Activated CD8-positive, alpha-beta memory T cell treated with anti-CD3 and anti-CD28 coated beads, Interleukin-2, amount 50 U/mL, for 24 hours (primary cell): ENCODE data around the gene C1QTNF5.

Experiments used
- DNase-seq: peaks from one replicate; pipeline ENCODE4 v3.0.0-alpha.2; 2020; ENCODE audit errors: extremely low read depth

C1QTNF5 gene

DNA sequence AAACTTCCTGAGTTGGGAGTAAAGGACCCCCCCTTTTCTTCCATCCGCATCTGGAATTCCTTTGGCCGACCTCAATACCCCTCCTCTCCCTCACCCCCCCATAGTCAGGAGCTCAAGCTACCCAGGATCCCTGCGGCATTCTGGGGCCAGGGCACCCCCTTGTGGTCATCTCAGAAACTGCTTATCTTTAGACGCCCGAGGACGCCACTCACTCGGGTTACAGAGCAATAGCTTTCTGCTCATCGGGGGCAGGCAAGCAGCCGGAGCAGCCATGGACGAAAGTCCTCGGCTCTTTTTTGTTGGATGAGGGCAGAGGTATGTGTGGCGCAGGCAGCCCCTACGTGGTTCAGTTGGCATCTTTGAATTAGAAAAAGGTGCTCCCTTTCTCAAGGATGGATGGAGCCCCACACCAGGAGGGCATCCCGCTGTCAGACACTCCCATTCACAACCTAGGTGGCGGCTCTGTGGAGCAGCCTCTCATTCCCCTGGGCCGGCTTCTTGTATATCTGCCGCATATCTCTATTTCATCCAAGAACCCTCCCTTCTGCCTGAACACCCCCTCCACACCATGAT lies 2.3 kb downstream of the C1QTNF5 start:
- DNase-seq, result no peak

DNA sequence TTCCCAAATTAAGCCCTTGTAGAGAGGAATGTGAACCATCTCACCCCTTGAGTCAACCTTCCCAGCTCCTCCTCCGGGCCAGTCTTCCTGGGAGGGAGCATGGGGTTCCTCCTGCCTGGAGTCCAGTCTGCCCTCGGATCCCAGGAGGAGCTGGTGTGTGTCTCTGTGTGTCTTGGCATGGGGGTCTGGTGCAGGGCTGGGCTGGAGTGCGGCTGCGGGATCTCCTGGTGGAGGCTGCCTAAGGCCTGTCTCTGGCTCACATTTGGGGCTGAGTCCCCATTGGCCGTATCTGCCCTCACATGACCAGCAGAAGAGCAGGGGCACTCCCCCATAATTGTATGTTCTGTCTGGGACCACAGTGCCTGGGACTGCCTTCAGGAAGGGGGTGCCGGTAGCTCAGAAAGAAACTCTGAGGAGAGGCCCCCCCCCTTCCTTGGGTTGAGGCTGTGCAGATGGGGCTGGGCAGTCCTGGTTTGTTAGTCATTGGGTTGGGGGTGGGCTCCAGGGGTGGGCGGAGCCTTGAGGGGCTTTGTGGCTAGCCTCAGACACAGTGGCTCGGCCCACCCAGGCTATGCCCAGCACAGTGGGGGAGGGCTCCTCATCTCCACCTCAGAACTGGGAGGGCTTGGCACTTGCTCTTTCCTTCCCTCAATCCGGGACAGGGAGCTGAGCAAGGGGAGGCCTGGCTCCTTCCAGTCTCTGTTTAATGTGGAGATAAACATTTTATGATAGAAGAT lies 2.9 kb downstream of the C1QTNF5 start:
- DNase-seq, result no peak

GRCh38 chr11:119336744-119337469 lies 3.8 kb downstream of the C1QTNF5 start:
- no peak for DNase-seq

GRCh38 chr11:119335655-119336543 lies 4.8 kb downstream of the C1QTNF5 start:
- DNase-seq, result no peak

GRCh38 chr11:119335091-119335654 lies 5.5 kb downstream of the C1QTNF5 start:
- no peak for DNase-seq

GRCh38 chr11:119334174-119334930 lies 6.3 kb downstream of the C1QTNF5 start, which contains the start of gene RNF26:
TSS of gene RNF26 (plus strand) at chr11:119334527. CDS start at chr11:119335123, 596 bp downstream.
- DNase-seq, result peak; percentile 93

DNA sequence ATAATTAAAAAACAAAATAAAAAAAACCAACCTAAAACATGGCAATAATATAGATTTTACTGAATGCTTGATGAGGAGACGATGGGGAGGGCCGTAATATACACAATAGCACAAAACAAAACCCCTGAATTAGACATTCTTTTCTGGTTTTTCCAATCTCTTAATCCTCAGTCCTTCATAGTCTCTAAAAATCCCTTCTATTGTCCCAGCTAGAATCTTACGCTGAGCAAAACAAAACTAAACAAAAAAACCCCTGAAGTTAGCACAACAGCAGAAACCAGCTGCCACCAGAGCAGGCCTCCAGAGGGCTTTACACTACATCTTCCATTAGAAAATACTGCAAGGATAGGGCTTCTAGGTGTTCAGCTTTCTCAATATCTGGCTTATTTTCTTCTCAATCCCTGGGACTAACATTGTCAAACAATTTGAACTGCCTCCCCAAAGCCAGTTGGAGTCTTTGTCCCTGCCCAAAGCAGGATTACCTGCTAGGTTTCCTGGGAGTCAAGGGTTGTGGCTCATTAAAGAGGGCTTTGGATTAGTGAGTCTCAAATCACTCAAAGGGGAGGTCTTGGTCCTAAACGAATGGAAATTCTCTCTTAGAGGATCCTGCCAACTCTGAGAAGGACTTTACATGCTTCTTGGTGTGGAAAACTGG lies 8.4 kb downstream of the C1QTNF5 start:
- no peak for DNase-seq

GRCh38 chr11:119330237-119330636 lies 10.4 kb downstream of the C1QTNF5 start:
- no peak for DNase-seq

DNA sequence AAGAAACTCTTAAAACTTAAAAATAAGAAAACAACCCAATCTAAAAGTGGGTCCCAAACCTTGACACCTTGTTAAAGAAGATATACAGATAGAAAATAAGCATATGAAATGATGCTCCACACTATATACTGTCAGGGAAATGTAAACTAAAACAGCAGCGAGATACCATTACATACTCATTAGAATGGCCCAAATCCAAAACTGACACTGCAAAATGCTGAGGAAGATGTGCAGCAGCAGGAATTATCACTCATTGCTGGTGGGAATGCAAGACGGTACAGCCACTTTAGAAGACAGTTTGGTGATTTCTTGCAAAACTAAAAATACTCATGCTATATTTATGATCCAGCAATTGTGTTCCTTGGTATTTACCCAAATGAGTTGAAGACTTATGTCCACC lies 11.4 kb downstream of the C1QTNF5 start:
- no peak for DNase-seq

GRCh38 chr11:119324189-119324588 lies 16.5 kb downstream of the C1QTNF5 start:
- DNase-seq, result no peak

DNA sequence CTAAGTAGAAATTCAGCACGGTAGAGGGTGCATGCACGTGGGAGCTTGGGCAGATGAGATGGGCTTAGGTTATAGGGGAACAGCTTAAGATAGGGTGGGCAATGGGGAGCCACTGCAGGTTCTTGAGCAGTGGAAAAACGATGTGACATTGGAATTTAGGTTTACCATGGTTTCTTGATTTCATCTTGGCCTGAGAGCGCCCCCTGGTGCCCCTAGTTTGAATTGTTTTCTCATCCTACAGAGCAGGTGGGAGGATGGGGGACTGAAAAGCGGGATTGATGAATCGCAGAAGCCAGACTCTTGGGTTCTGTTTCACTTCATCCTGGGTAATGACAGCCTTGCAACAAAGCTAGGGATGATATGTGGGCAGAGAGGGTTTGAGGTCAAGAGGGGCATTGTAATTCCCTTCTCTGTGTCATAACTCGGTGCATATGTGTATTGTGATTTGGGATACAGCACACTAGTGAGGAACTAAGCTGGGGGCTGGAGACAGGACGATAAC lies 17.1 kb downstream of the C1QTNF5 start:
- DNase-seq, result peak; percentile 47

DNA sequence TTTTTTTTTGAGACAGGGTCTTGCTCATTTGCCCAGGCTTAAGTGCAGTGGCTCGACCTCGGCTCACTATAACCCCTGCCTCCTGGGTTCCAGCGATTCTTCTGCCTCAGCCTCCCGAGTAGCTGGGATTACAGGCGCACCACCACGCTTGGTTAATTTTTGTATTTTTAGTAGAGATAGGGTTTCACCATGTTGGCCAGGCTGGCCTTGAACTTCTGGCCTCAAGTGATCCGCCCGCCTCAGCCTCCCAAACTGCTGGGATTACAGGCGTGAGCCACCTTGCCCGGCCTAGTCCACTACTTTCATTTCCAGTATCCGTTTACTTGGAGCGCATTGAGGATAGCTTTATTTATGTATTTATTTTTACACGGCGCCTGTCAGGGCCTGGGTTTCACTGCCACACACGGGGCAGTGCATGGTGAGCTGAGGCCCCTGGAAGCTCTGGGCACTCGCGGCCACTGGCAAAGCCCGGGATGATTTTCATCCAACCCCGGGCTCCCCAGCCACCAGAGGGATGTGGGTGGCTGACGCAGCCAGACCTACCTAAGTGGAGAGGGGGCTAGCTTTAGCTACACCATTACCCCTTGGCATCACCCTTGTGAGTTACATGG lies 17.7 kb downstream of the C1QTNF5 start:
- no peak for DNase-seq

DNA sequence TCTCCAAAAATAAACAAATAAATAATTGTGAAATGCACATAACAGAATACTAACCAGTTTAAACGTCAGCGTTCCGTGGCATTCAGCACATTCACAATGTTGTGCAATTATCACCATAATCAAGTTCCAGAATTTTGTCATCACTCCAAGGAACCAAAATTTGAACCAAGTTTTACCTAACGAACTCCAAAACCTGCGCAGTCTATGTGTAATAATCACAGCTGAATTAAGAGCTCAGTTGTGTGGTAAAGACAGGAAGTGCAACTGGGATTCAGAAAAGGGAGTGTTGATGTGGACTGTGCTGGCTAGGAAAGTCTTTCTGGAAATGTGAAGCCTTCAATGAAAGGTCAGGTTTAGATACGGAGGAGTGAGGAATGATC lies 18.3 kb downstream of the C1QTNF5 start:
- DNase-seq, result no peak

GRCh38 chr11:119320776-119321524 lies 19.7 kb downstream of the C1QTNF5 start:
- DNase-seq, result no peak

- DNase-seq, result no peak
Measured at GRCh38 chr11:119320240-119320775, 20.4 kb downstream of the C1QTNF5 start.

DNA sequence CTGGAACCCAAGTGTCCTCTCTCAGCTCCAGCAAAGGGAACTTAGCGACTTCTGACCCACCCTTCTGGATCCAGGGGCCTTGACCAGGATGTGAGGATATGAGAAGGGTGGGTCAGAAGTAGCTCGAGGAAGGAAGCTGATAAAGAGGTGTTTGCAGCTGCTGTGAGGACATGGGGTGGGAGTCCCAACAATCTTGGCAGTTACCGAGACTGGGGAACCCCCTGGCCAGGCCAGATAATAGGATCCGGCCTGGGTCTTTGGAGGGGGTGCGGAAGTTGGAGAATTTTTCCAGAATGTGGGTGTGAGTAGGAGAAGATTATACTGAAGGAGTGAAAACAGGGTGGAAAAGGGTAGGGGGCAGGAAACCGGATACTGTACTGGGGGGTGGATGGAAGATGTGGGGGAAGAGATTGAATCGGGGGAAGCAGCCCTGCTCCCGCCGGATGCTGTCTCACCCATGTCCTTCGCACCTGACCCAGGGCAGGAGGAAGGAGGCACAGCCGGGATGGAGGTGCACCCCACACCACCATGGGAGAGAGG lies 20.9 kb downstream of the C1QTNF5 start:
- DNase-seq, result no peak

GRCh38 chr11:119319136-119319699 lies 21.5 kb downstream of the C1QTNF5 start:
- no peak for DNase-seq
